T-helper 17 cell (primary cell): Measurements from ENCODE around the gene GRIN1. TPM values are rescaled to one million over a fixed set of nuclear protein-coding genes. Genes with fewer than 3 reads are reported as not detected.

Source experiments
- ATAC-seq: fragments of 150-1000 bp; cut with Tn5 transposase; 2 replicates; pipeline ENCODE4 v1.10.0; 2021; ENCODE audit warnings: mild to moderate bottlenecking, moderate library complexity
- DNase-seq, 3 donors: peaks; one replicate each; pipeline versions ENCODE4 v3.0.0 to v3.0.0-alpha.2; 2020 to 2021
- H3K9me3 ChIP-seq: one replicate; pipeline ENCODE4 v1.7.0; 2013; ENCODE audit warnings: low read length, mild to moderate bottlenecking; ENCODE audit not compliant: control insufficient read depth, poor library complexity, severe bottlenecking
- H3K27ac Mint-ChIP-seq: one replicate; pipeline ENCODE4 v1.8.0; 2022; ENCODE audit warnings: mild to moderate bottlenecking, moderate library complexity, mixed read lengths
- H3K27me3 Mint-ChIP-seq: one replicate; pipeline ENCODE4 v1.8.0; 2022; ENCODE audit warnings: mixed read lengths
- H3K36me3 Mint-ChIP-seq: one replicate; pipeline ENCODE4 v1.8.0; 2022; ENCODE audit warnings: low read depth, mixed read lengths
- H3K4me1 Mint-ChIP-seq: one replicate; pipeline ENCODE4 v1.8.0; 2022; ENCODE audit warnings: mild to moderate bottlenecking, mixed read lengths
- H3K4me3 Mint-ChIP-seq: one replicate; pipeline ENCODE4 v1.8.0; 2022; ENCODE audit warnings: mild to moderate bottlenecking, moderate library complexity, mixed read lengths
- total RNA-seq, 4 donors: library from RNA in 2 of 4; stranded (reverse) in 2 of 4; gene quantifications; one replicate each; pipeline ENCODE4 v1.2.3 and lab custom pipeline; 2022 to 2026

GRIN1 gene
- total RNA-seq, 2 donors from 2014 or later = not detected

DNA sequence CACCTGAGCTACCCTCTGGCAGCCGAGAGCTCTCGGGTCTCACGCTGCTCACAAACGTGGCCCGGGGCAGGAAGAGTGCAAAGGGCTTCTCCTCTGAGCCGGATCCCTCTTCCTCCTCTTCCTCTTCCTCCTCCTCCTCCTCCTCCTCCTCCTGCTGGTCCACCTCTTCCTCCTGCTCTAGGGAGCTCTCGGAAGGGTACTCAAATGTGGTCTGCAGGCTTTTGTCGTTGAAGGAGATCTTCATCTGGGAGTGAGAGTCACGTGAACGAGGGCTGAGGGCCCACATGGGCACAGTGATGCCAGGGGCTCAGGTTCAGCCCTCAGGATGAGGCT is 53.5 kb downstream of the GRIN1 start:
- no peak overlapping the region for H3K4me3 Mint-ChIP-seq
- ATAC-seq = no peak
- no peak overlapping the region for H3K27ac Mint-ChIP-seq
- H3K4me1 Mint-ChIP-seq = peaks cover 24% of the 10 kb centered on the region
- H3K27me3 Mint-ChIP-seq = no peaks in the 10 kb centered on the region
- DNase-seq = no peak
- H3K36me3 Mint-ChIP-seq = no peaks in the 10 kb centered on the region
- no peaks in the 10 kb centered on the region for H3K9me3 ChIP-seq

DNA sequence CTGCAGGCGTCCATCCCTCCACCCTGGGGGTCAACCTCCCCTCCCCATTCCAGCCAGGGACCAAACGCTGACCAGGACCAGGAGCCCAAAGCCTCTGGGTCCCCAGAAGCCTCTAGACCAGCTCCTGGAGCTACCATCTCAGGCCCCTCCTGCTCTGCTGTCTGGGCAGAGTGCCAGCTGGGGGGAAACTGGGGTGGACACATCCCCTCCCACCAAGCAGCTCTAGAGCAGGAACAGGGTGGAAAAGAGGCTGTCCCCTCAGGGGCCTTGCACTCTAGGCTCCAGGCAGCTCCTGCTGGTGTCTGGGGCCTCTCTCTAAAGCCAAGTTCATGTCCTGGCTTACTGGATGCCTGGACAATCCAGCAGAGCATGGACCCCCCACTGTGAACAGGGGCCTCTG is 53.9 kb downstream of the GRIN1 start:
- Mint-ChIP-seq H3K27ac (no peak overlapping the region), H3K27me3 (no peaks in the 10 kb centered on the region), H3K4me1 (peaks cover 21% of the 10 kb centered on the region), H3K36me3 (no peaks in the 10 kb centered on the region), H3K4me3 (no peak overlapping the region)
- no peak for DNase-seq
- ATAC-seq = no peak
- H3K9me3 ChIP-seq = no peaks in the 10 kb centered on the region

DNA sequence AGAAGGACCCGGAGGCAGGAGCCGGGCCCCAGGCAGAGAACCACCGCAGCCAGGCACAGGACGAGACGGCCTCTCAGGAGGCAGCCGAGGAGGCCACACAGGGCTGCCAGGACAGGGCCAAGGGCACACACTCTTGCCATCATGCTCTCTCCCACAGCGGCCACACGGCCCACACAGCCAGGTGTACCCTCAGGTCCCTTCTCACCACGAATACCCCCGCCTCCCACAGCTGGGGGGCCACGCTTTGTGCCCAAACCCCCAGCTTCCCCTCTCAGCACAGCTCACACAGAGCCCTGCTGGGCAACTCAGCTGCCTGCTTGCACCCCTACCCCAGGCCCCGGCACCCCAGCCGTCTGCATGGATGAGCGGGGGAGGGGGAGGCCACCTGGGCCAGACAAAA is 54.8 kb downstream of the GRIN1 start:
- no peak for ATAC-seq
- no peak overlapping the region for H3K4me3 Mint-ChIP-seq

DNA sequence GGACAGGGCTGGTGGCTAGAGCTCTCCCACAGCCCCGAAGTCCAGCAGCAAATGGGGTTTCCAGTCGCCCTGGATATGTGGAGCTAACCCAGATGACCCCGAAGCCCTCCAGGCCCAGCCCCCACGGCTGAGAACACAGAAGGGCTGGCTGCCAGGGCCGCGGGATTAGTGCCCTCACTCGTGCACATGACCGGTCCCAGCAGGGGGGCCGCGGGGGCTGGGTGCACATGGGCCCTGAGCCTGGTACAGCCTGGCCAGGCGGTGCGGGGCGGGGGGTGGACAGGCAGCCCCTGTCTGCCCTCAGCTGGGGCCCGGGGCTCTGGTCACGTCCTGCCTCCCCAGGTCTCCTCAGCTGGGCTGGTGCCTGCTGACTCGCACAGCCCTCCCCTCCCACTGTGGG is 55.4 kb downstream of the GRIN1 start:
- H3K4me1 Mint-ChIP-seq = peaks cover 12% of the 10 kb centered on the region
- no peaks in the 10 kb centered on the region for H3K36me3 Mint-ChIP-seq
- no peaks in the 10 kb centered on the region for H3K27me3 Mint-ChIP-seq
- ATAC-seq = no peak
- H3K27ac Mint-ChIP-seq = no peak overlapping the region
- H3K4me3 Mint-ChIP-seq = no peak overlapping the region
- H3K9me3 ChIP-seq = no peaks in the 10 kb centered on the region
- DNase-seq = no peak

More for the DNA sequence above, 54.8 kb downstream of the GRIN1 start:
- Mint-ChIP-seq H3K27ac (no peak overlapping the region), H3K36me3 (no peaks in the 10 kb centered on the region), H3K27me3 (no peaks in the 10 kb centered on the region), H3K4me1 (peaks cover 17% of the 10 kb centered on the region)
- no peaks in the 10 kb centered on the region for H3K9me3 ChIP-seq
- no peak for DNase-seq

DNA sequence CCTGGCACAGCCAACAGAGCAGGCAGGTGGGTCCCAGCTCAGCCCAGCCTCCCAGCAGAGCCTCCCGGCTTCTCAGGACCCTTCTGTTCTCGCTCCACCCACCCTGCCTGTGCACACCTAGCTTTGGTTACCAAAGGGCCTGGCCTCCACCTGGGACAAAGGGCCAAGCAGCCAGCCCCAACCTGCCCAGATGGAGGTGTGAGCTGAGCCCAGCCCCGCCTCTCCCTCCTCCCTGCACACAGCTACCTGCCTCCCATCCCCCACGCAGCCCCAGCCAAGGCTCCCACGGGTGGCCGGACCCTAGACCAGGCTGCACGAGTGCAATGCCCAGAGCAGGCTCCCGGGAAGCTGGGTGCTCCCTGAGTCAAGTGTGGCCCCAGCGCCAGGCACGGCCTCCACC is 56.0 kb downstream of the GRIN1 start:
- no peaks in the 10 kb centered on the region for H3K36me3 Mint-ChIP-seq
- no peak for ATAC-seq
- no peak overlapping the region for H3K4me3 Mint-ChIP-seq
- H3K4me1 Mint-ChIP-seq = peaks cover 11% of the 10 kb centered on the region
- no peaks in the 10 kb centered on the region for H3K9me3 ChIP-seq
- H3K27me3 Mint-ChIP-seq = no peaks in the 10 kb centered on the region
- no peak for DNase-seq
- H3K27ac Mint-ChIP-seq = no peak overlapping the region

DNA sequence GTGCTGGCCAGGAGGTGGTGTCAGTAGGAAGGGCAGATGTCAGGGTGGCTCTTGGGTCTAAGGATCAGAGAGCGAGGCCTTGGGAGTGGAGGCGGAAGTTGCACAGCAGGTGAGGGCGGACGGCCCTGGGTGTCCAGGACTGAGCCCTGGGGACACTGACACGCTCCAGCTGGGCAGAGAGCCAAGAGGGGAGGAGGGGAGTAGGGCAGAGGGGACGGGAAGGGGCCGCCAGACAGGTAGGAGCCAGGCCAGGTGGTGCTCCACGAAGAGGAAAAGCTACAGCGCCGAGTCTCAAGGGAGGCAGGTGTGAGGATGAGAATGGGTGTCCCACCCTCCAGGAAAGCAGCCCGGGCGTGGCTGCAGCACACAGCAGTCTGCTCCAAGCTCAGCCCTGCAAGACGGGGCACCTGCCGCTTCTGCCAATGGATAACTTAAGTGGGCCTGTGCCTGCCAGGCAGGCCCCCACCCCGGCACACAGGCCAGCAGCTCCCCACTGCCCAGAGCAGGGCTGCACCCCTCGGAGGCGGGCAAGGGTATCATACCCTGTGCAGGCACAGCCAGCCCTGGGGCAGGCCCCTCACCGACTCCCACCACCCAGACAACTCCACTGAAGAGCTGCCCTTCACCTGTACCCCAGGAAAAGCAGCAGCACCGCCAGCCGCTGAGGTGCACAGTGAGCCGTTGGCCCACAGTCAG is 56.7 kb downstream of the GRIN1 start:
- no peak overlapping the region for H3K4me3 Mint-ChIP-seq
- H3K27me3 Mint-ChIP-seq = no peaks in the 10 kb centered on the region
- H3K36me3 Mint-ChIP-seq = no peaks in the 10 kb centered on the region
- ATAC-seq (no peak), DNase-seq (no peak)
- no peaks in the 10 kb centered on the region for H3K9me3 ChIP-seq
- no peak overlapping the region for H3K27ac Mint-ChIP-seq
- H3K4me1 Mint-ChIP-seq = peaks cover 8% of the 10 kb centered on the region

DNA sequence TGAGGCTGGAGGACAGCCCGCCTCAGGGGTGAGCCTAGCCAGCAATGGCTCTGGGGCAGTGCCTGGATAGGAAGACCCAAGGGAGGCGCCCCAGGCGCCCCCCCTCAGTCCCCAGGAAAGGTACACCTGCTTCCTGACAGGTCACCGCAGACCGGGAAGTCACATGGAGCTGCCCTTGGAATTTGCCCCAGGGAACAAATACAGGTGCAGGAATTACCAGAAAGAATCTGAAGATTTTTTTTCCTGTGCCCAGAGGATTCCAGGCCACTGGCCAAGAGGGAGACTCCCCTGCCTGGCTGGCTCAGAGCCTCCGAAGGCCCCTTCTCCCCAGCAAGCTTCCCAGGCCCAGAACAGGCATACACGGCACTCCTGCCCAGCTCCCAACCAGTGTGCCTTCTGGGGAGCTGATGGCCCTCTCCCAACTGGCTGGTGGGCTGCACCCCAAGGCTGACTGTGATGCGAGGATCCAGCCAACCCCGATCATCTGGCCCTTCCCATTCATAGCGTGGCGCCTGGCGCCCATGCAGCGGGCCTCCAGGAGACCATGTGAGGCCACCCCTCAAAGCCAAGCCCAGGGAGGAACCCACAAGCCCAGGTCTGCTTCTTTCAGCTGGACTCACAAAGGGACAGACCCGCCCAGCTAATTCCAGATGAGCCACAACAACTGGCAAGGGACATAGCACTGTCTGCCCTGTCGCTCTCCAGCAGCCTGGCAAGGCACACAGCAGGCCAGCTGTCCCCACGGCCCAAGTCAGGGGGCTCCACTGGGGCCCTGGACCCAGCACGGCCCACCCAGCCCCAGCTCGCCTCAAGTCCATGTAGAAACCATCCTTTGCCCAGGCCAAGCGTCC is 59.3 kb downstream of the GRIN1 start:
- ATAC-seq = no peak
- no peaks in the 10 kb centered on the region for H3K36me3 Mint-ChIP-seq
- DNase-seq = no peak
- no peak overlapping the region for H3K27ac Mint-ChIP-seq
- peaks cover 16% of the 10 kb centered on the region for H3K4me1 Mint-ChIP-seq
- H3K4me3 Mint-ChIP-seq = peak overlapping the region; percentile 1
- H3K9me3 ChIP-seq = no peaks in the 10 kb centered on the region
- H3K27me3 Mint-ChIP-seq = no peaks in the 10 kb centered on the region

DNA sequence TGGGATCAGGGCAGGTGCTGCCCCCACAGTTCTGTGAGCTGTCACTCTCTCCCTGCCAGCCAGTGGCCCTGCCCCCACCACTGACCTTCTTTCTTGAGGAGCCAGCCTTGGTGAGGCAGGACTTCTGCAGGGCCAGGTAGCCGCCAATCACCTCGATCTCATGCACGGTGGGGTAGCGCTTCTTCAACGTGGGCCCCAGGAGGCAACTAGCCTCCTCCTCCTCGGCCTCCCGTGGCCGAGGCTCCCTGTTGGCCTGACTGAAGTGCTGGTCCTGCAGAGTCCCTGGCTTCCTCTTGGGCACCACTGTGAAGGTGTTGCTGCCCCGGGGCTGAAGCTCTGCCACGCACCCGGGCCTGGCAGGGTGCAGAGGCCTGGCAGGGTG is 59.9 kb downstream of the GRIN1 start:
- ATAC-seq = no peak
- no peaks in the 10 kb centered on the region for H3K36me3 Mint-ChIP-seq

DNA sequence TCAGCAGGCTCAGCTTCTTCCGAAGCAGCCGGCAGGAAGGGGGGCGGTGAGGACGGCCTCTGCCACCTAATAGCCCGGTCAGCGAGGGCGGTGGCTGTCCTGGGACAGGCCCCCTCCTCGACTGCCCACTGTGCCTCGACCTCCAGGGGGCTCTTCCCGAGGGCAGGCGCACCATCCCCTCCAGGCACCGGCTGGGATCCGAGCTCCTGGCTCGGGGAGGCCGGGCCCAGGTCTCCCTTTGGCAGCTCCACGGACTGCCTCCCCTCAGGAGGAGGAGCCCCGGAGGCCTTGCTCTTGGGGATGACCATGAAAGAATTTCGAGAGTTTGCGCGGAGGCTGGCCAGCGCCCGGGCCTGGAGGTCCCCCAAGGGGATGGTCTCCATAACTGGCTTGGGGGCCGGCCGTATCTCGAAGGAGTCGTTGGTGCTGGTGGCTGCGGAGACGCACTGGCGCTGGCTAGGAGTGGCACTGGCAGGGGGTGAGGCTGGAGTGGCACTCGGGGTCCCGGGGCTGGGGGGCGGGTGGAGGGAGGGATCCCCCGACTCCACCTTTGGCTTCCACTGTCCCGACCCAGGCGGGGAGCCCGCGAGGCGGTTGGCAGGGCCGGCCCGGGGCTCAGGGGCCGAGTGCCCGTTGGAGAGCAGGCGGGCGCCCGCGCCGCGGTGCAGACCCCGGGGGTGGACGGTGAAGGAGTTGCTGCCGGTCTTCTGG is 60.6 kb downstream of the GRIN1 start:
- H3K4me1 Mint-ChIP-seq = peaks cover 17% of the 10 kb centered on the region
- no peak for DNase-seq
- no peaks in the 10 kb centered on the region for H3K27me3 Mint-ChIP-seq
- H3K27ac Mint-ChIP-seq = no peak overlapping the region
- no peaks in the 10 kb centered on the region for H3K9me3 ChIP-seq
- ATAC-seq = no peak
- H3K36me3 Mint-ChIP-seq = no peaks in the 10 kb centered on the region
- peak overlapping the region; percentile 86 for H3K4me3 Mint-ChIP-seq

More for the DNA sequence above, 59.9 kb downstream of the GRIN1 start:
- H3K9me3 ChIP-seq = no peaks in the 10 kb centered on the region
- no peak for DNase-seq
- Mint-ChIP-seq H3K4me3 (peak overlapping the region; percentile 1), H3K4me1 (peaks cover 16% of the 10 kb centered on the region), H3K27me3 (no peaks in the 10 kb centered on the region), H3K27ac (no peak overlapping the region)

DNA sequence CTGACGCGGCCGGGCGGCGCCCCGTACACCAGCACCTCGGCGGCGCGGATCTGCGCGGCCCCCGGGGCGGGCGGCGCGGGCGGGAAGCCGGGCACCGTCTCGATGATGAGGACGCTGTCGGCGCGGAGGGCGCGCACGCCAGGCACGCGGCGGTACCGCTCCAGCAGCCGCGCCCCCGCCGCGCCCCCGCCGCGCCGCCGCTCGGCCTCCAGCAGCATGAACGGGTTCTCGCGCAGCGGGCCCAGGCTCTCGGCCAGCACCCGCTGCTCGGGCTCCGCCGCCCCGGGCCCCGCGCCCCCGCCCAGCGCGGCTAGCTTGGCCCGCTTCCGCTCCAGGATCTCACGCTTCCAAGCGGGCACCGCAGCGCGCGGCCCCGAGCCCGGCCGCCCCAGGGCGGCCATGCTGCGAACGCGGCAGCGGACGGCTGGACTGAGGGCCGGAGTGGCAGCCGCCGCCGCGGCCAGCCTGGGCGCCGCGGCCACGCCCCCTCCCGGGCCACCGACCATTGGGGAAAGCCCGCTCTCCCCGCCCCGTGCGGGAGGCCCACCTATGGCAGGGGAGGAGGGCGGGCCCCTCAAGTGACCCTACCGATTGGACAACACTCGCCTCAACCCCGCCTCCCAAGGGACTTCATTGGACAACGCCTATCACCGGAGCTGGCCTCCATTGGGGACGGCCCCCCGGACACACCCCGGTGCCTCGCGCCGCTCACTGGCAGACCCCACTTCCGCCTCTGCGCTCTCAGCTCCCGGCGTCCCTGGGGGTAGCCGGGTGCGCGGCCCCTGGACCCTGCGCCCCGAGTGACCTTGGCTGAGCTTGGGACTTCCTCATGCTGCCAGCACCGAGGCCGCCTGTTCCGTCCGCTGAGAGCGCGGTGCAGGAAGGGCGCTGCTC is 61.6 kb downstream of the GRIN1 start, which contains the start of gene TPRN:
TPRN (minus strand) TSS at position 431 of the 894 bp plus-strand sequence; CDS start at position 401, 30 bp downstream.
- Mint-ChIP-seq H3K36me3 (no peaks in the 10 kb centered on the region), H3K4me1 (peaks cover 19% of the 10 kb centered on the region), H3K27ac (peak within 1 kb of the TSS; percentile 79), H3K4me3 (peak within 1 kb of the TSS; percentile 91), H3K27me3 (no peaks in the 10 kb centered on the region)
- peak; percentile 97 for ATAC-seq
- H3K9me3 ChIP-seq = no peaks in the 10 kb centered on the region
- peak; percentile 96 to 97 (median 96) for DNase-seq

DNA sequence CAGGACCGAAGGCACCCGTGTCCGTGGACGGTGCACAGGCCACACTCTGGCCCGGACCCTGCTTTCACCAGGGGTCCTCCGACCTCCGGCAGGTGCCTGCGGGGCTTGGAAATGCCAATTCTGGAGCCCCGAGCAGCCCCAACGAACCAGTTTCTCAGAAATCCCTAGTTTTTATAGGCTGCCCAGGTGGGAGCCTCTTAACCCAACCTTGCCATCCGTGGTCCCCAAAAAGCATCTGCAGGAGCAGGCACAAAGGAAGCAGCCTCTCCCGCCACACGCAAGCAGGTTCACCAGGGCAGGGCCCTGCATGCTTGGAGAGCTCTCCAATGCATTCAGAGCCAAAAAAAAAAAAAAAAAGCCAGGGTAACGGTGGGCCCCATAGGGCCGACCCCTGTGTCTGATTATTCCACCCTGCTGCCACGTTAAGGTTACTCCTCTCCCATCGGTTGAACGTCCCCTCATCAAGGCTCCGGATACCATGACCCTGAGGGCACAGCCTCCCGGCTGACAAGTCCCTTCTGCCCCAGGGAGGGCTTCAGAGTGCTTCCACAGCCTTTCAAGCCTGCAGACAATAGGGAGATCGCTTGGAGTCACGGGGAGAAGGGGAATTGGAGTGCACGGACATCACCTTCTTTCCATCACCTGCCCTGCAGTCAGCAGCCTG is 62.4 kb downstream of the GRIN1 start:
- Mint-ChIP-seq H3K4me3 (peak overlapping the region; percentile 91), H3K27ac (peak overlapping the region; percentile 79), H3K36me3 (no peaks in the 10 kb centered on the region), H3K4me1 (peaks cover 24% of the 10 kb centered on the region), H3K27me3 (no peaks in the 10 kb centered on the region)
- DNase-seq = no peak
- no peak for ATAC-seq
- no peaks in the 10 kb centered on the region for H3K9me3 ChIP-seq

DNA sequence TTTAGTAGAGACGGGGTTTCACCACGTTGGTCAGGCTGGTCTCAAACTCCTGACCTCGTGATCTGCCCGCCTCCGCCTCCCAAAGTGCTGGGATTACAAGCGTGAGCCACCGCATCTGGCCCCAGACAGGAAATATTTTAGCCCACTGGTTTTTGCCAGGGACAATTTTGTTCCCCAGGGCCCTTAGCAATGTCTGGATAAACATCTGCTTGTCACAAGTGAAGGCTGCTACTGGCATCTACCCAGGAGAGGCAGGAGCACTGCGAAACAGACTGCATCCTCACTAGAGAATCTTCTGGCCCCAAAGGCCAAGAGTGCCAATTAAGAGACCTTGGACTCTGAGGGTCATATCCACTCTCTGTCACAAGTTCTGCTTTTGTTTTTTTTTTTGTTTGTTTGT is 64.0 kb downstream of the GRIN1 start:
- Mint-ChIP-seq H3K4me3 (no peak overlapping the region), H3K4me1 (peaks cover 36% of the 10 kb centered on the region), H3K27me3 (no peaks in the 10 kb centered on the region), H3K27ac (peak overlapping the region; percentile 61), H3K36me3 (peaks cover 5% of the 10 kb centered on the region)
- H3K9me3 ChIP-seq = no peaks in the 10 kb centered on the region
- ATAC-seq (no peak), DNase-seq (no peak)
